Caco-2 (cell line): ENCODE results near the gene BBX. TPM values are rescaled to one million over a fixed set of nuclear protein-coding genes. Genes with fewer than 3 reads are reported as not detected.

ENCODE experiments used
- BruUV-seq: library from RNA; stranded (reverse); fragments of 400-500 nt; replicated peaks from 2 replicates; lab custom pipeline; 2021; lab: Mats Ljungman, UMichigan
- CTCF ChIA-PET: fragments of 300-600 bp; sonication (Branson Sonifier 250); formaldehyde crosslinking; loops from one replicate; lab custom pipeline; 2022; ENCODE audit warnings: antibody characterized with exemption; lab: Charles Lee
- POLR2A ChIA-PET: fragments of 300-600 bp; sonication (Branson Sonifier 250); formaldehyde crosslinking; loops from one replicate; lab custom pipeline; 2022; ENCODE audit warnings: antibody characterized with exemption; lab: Charles Lee
- DNase-seq, 2 experiments: peaks; one replicate each; pipeline versions ENCODE4 v3.0.0 to v3.0.0-alpha.2; 2020 to 2022
- H3K27me3 ChIP-seq: replicated peaks from 2 replicates; pipeline ENCODE4 v1.6.0; 2011; ENCODE audit warnings: low read length; ENCODE audit not compliant: control insufficient read depth, insufficient read depth
- H3K36me3 ChIP-seq: 2 replicates; pipeline ENCODE4 v1.5.1; 2011; ENCODE audit warnings: low read length; ENCODE audit not compliant: control insufficient read depth, insufficient read depth
- H3K4me1 ChIP-seq: fragments of 250-450 bp; sonication (Bioruptor Pico); 2 replicates; pipeline ENCODE4 v1.5.1; 2020; ENCODE audit warnings: mild to moderate bottlenecking
- H3K4me3 ChIP-seq: 2 replicates; pipeline ENCODE4 v1.5.1; 2011; ENCODE audit warnings: low read depth, mild to moderate bottlenecking, control low read depth, low read length
- H3K9me3 ChIP-seq: fragments of 250-450 bp; sonication (Bioruptor Pico); 2 replicates; pipeline ENCODE4 v1.5.1; 2020; ENCODE audit warnings: mild to moderate bottlenecking, moderate library complexity
- H3K27ac Mint-ChIP-seq: one replicate; pipeline ENCODE4 v1.8.0; 2022; ENCODE audit warnings: mixed read lengths; ENCODE audit not compliant: unreplicated experiment
- H3K27me3 Mint-ChIP-seq: one replicate; pipeline ENCODE4 v1.8.0; 2022; ENCODE audit warnings: mixed read lengths; ENCODE audit not compliant: insufficient read depth, unreplicated experiment
- H3K36me3 Mint-ChIP-seq: one replicate; pipeline ENCODE4 v1.8.0; 2022; ENCODE audit warnings: mild to moderate bottlenecking, mixed read lengths; ENCODE audit not compliant: insufficient read depth, unreplicated experiment
- H3K4me1 Mint-ChIP-seq: one replicate; pipeline ENCODE4 v1.8.0; 2022; ENCODE audit warnings: low read depth, mixed read lengths; ENCODE audit not compliant: unreplicated experiment
- H3K4me3 Mint-ChIP-seq: one replicate; pipeline ENCODE4 v1.8.0; 2022; ENCODE audit warnings: mild to moderate bottlenecking, moderate library complexity, mixed read lengths; ENCODE audit not compliant: unreplicated experiment
- H3K9me3 Mint-ChIP-seq: one replicate; pipeline ENCODE4 v1.8.0; 2022; ENCODE audit warnings: mixed read lengths; ENCODE audit not compliant: unreplicated experiment
- CTCF ChIP-seq, 2 experiments: fragments of 200-600 bp in 1 of 2; IDR thresholded peaks; 1 replicate in 1 of 2; 2 replicates in 1 of 2; pipeline versions ENCODE4 v1.5.1 to v1.8.0; 2011 to 2022; ENCODE audit warnings: antibody characterized with exemption in 1 of 2, control low read depth in 1 of 2, inconsistent platforms in 1 of 2, low read depth in 1 of 2, low read length in 1 of 2, mild to moderate bottlenecking in 1 of 2, moderate library complexity in 1 of 2; ENCODE audit not compliant: insufficient read depth in 1 of 2, severe bottlenecking in 1 of 2, unreplicated experiment in 1 of 2
- intact Hi-C: fragments of 100-400 bp; cut with micrococcal nuclease; formaldehyde crosslinking; loops from one replicate; pipeline ENCODE4 v1.10.0; 2022; ENCODE audit not compliant: unreplicated experiment
- total RNA-seq: library from RNA; stranded (reverse); gene quantifications from 2 replicates; pipeline ENCODE4 v1.2.3, GENCODE V29; 2022

BBX gene
- total RNA-seq, 1 experiment from 2014 or later: 2.6 TPM

GRCh38 chr3:107650788-107651187 lies 128.0 kb downstream of the BBX start:
- H3K4me1 ChIP-seq: no peaks in the 10 kb centered on the region
- intact Hi-C loops: no loop called here
- H3K4me3 Mint-ChIP-seq: no peak overlapping the region
- H3K4me1 Mint-ChIP-seq: no peaks in the 10 kb centered on the region
- no peaks in the 10 kb centered on the region for H3K36me3 Mint-ChIP-seq
- TF ChIP-seq CTCF (IDR thresholded peaks at IDR 0.05; ENCODE audit: insufficient read depth in 1 of 2, low read depth in 1 of 2, low read length in 1 of 2, severe bottlenecking in 1 of 2, unreplicated experiment in 1 of 2): no peak
- BruUV-seq: no TSS peak
- ChIA-PET POLR2A (no interaction called here), CTCF (no interaction called here)
- H3K27ac Mint-ChIP-seq: no peak overlapping the region
- H3K9me3 ChIP-seq: no peaks in the 10 kb centered on the region
- H3K27me3 Mint-ChIP-seq: no peaks in the 10 kb centered on the region
- H3K4me3 ChIP-seq: no peak overlapping the region
- DNase-seq: no peak
- no peaks in the 10 kb centered on the region for H3K36me3 ChIP-seq
- no peaks in the 10 kb centered on the region for H3K9me3 Mint-ChIP-seq
- H3K27me3 ChIP-seq: no peaks in the 10 kb centered on the region

- Mint-ChIP-seq H3K36me3 (no peaks in the 10 kb centered on the region), H3K27me3 (no peaks in the 10 kb centered on the region), H3K27ac (no peak overlapping the region), H3K9me3 (no peaks in the 10 kb centered on the region), H3K4me1 (no peaks in the 10 kb centered on the region), H3K4me3 (no peak overlapping the region)
- H3K36me3 ChIP-seq: no peaks in the 10 kb centered on the region
- no peaks in the 10 kb centered on the region for H3K4me1 ChIP-seq
- BruUV-seq: no TSS peak
- H3K9me3 ChIP-seq: no peaks in the 10 kb centered on the region
- POLR2A ChIA-PET: no interaction called here
- no peak for DNase-seq
- no peak overlapping the region for H3K4me3 ChIP-seq
- CTCF ChIA-PET: no interaction called here
- no peaks in the 10 kb centered on the region for H3K27me3 ChIP-seq
- intact Hi-C loops: no loop called here
- no peak for TF ChIP-seq CTCF (IDR thresholded peaks at IDR 0.05; ENCODE audit: insufficient read depth in 1 of 2, low read depth in 1 of 2, low read length in 1 of 2, severe bottlenecking in 1 of 2, unreplicated experiment in 1 of 2)
These were observed 129.0 kb downstream of the BBX start for GRCh38 chr3:107651782-107652181.

GRCh38 chr3:107654218-107654617 lies 131.5 kb downstream of the BBX start:
- BruUV-seq: no TSS peak

More at GRCh38 chr3:107654218-107654617, 131.5 kb downstream of the BBX start:
- Mint-ChIP-seq H3K4me1 (no peaks in the 10 kb centered on the region), H3K27me3 (peaks cover 2% of the 10 kb centered on the region), H3K4me3 (no peak overlapping the region), H3K36me3 (no peaks in the 10 kb centered on the region), H3K9me3 (no peaks in the 10 kb centered on the region), H3K27ac (no peak overlapping the region)
- TF ChIP-seq CTCF (IDR thresholded peaks at IDR 0.05; ENCODE audit: insufficient read depth in 1 of 2, low read depth in 1 of 2, low read length in 1 of 2, severe bottlenecking in 1 of 2, unreplicated experiment in 1 of 2): no peak
- ChIA-PET CTCF (no interaction called here), POLR2A (no interaction called here)
- Histone ChIP-seq H3K9me3 (no peaks in the 10 kb centered on the region), H3K27me3 (no peaks in the 10 kb centered on the region), H3K4me1 (no peaks in the 10 kb centered on the region), H3K36me3 (no peaks in the 10 kb centered on the region), H3K4me3 (no peak overlapping the region)
- DNase-seq: no peak
- intact Hi-C loops: no loop called here
